GM18517 (cell line): ENCODE data around the gene ZNF600.
"Not testable (repeated sequence)": the region's sequence is repeated elsewhere in the genome, so short reads cannot be mapped to it uniquely, and the experiment has no call there.

Source experiments
- ATAC-seq: cut with Tn5 transposase; IDR thresholded peaks from one replicate; pipeline ENCODE4 v1.9.1; 2021; ENCODE audit warnings: mild to moderate bottlenecking, moderate library complexity; ENCODE audit not compliant: unreplicated experiment

Gene ZNF600

DNA sequence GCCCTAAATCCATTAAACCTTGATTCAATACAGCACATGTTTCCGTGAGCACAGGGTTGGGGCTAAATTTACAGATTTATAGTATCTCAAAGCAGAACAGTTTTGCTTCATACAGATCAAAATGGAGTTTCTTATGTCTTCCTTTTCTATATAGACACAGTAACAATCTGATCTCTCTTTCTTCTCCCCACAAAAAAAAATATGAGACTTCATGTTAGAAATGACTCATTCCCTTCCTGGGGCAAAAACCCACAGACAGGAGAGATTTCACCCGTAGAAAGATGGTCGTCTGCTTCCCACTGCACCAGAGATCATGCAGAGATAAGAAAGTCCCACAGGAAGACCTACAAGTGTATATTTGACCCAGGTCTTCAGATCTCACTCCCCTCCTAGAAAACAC, 44.1 kb downstream of the ZNF600 start:
- ATAC-seq = no peak

DNA sequence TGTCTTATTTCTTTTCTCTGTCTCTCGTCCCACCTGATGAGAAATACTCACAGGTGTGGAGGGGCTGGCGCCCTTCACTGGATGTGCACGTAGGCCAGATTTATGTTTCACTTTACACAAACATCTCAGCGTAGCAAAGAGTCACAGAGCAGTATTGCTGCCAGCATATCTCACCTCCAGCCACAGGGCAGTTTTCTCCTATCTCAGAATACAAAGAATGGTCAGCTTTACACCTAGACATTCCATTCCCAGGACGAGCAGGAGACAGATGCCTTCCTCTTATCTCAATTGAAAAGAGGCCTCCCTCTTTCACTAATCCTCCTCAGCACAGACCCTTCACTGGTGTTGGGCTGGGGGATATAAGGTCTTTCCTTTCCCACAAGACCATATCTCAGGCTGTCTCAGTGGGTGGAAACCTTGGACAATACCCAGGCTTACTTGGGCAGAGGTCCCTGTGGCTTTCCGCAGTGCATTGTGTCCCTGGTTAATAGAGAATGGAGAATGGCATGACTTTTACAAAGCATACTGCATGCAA, 44.6 kb downstream of the ZNF600 start:
- ATAC-seq = no peak

DNA sequence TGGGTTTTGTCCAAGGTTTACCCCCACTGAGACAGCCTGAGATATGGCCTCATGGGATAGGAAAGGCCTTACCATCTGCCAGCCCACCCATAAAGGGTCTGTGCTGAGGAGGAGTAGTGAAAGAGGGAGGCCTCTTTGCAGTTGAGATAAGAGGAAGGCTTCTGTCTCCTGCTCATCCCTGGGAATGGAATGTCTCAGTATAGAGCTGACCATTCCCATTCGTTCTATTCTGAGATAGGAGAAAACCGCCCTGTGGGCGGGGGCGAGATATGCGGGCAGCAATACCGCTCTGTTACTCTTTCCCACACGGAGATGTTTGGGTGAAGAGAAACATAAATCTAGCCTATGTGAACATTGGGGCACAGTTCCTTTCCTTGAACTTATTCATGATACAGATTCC, 45.2 kb downstream of the ZNF600 start:
- ATAC-seq = not testable (repeated sequence)

DNA sequence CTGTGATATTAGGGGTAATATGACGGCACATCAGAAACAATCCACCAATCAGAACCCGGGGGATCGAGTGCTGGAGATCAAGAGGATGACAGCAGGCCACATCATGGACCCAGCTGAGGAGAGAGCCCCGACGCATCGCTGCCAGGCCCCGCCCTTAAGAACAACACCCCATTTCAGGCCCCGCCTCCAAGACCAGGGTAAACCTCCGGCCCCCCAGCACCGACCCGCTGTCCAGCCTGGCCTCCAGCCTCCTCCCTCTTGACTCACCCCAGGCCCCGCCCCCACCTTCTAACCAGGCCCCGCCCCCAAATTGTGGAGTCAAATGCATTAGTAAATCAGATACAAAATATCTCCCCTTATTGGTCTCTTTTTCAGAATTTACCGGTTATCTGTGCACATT, 47.0 kb downstream of the ZNF600 start:
- ATAC-seq = no peak

DNA sequence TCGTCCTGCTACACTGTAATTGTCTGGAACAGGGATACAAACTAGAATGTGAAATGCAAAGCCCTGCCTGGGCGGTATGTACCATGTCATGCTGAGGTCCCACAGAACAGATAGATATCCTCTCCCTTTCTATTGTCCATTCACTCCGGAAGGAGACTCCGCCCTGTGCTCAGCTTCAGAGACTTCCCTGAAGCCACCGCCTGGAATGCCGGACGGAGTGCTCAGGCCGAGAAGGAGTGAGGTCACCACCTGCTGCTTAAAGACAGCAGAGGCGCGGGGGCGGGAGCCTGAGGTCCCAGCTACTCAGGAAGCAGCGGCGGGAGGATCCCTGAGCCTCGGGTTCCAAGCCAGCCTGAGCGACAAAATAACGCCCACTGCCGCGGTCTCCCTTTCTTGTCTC, 50.9 kb downstream of the ZNF600 start:
- ATAC-seq = no peak

DNA sequence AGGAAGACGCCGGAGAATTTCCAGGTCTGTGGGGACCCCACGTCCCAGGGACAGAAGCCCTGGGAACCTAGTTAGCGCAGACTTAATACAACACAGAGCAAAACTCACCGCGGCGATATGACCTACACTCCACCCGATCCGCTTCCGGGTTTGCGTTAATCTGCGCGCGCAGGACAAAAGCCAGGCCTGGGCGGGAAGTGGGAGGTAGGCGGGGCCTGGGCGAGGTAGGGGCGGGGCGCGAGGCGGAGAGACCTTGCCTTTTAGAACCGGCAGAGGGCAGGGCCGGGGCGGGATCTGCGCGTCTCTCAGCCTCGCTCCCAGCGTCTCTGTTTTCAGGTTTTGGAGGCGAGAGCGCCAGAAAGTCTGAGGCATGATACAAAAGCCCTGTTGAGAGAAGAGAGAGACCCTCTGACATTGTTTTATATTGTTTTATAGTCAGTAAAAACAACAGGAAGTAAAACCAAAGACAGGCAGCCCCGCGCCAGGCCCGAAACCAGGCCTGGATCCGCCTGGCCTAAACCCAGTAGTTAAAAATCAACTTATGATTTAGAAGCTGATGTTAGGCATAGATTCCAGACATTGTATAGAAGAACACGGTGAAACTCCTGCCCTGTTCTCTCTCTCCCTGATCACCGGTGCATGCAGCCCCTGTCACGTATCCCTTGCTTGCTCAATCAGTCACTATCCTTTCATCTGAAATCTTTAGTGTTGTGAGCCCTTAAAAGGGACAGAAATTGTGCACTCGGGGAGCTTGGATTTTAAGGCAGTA, 51.5 kb downstream of the ZNF600 start, which contains the start of gene ZNF611:
Gene ZNF611 (minus strand): TSS at position 152 of the 769 bp plus-strand sequence. CDS start 19,150 bp downstream, outside the sequence.
- ATAC-seq = peak; percentile 81

DNA sequence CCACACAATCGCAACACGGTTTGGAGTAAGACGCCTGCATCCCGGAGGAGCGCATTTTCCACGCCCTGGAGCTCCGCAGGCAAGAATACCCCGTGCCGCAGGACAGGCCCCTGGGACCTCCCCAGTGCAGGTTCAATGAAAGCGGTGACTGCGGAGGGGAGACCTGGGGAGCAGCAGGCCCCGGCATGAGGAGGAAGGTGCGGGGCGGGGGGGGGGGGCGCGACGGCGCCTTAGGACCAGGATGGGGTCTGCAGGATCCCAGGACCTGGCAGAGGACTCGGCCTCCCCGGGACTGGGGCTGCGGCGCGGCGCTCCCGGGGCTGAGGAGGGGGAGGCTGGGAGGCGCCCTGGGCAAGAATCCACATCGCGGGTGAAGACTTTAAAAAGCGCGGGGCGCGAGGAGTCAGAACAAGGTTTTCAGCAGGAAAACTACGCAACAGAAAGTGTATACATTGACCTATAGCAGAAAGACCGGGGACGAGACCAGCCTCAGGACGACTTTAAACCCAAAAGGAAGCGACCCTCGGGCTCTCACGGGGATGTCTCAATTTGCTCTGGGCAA, 52.2 kb downstream of the ZNF600 start:
- peak; percentile 41 for ATAC-seq

DNA sequence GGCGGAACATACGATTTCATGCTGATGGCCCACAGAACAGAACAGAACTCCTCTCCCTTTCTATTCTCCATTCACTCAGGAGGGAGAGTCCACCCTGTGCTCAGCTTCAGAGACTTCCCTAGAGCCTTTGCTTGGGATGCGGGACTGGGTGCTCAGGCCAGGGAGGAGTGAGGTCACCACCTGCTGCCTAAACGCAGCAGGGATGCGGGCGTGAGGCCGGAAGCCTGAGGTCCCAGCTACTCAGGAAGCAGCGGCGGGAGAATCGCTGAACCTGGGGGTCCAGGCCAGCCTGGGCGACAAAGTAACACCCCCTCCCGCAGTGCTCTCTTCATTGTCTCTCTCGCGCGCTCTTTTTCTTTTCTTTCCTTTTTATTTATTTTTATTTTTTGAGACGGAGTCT, 60.5 kb downstream of the ZNF600 start:
- not testable (repeated sequence) for ATAC-seq

DNA sequence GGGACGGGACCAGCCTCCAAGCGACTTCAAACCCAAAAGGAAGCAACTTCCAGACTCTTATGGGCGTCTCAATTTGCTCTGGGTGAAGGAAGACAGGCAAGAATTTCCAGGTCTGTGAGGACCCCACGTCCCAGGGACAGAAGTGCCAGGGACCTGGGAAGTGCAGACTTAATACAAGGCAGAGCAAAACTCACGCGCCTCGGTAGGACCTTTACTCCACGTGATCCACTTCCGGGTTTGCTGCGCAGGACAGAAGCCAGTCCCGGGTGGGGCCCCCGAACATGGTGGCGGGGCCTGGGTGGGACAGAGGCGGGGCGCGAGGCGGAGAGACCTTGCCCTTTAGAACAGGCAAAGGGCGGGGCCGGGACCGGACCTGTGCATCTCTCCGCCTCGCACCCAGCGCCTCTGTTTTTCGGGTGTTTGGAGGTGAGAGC, 61.0 kb downstream of the ZNF600 start:
- no peak for ATAC-seq

DNA sequence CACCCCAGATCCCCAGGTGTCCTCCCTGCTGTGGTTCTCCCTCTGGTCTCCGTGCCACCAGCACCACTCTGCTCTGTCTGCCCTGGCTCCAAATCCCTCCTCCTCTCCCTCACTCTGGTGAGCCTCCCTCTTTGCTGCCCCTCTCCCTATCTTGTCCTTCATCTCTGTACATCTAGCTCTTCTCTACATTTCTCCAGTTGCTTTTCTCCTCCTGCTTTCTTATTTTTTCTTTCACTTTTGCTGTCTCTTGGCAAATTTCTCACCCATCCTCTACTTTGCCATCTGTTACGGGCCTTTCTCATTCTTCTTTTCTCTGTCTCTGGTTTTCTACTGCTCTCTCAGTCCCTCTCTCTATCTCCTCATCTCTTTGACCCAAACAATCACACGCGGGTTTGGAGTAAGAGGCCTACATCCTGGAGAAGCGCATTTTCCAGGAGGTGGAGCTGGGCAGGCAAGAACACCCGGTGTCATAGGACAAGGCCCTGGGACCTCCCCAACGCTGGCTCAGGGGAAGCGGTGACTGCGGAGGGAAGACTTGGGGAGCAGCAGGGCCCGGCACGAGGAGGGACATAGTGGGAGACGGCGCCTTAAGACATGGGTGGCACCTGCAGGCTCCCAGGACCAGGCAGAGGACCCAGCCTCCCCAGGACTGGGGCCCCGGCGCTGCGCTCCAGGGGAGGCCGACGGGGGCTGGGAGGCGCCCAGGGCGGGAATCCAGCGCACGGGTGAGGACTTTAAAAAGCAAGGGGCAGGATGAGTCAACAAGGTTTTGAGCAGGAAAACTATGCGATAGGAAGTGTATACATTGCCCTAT, 61.7 kb downstream of the ZNF600 start:
- no peak for ATAC-seq

DNA sequence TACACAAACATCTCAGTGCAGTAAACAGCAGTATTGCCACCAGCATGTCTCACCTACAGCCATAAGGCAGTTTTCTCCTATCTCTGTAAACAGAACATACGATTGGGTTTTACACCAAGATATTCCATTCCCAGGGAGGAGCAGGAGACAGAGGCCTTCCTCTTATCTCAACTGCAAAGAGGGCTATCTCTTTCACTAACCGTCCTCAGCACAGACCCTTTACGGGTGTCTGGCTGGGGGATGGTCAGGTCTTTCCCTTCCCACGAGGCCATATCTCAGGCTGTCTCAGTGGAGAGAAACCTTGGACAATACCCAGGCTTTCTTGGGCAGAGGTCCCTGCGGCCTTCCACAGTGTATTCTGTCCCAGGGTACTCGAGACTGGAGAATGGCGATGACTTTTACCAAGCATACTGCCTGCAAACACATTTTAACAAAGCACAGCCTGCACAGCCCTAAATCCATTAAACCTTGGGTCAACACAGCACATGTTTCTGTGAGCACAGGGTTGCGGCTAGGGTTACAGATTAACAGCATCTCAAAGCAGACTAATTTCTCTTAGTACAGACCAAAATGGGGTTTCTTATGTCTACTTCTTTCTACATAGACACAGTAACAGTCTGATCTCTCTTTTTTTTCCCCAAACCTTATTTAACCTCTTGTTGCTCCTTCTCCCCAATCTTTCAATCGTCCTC, 62.5 kb downstream of the ZNF600 start:
- ATAC-seq = not testable (repeated sequence)

DNA sequence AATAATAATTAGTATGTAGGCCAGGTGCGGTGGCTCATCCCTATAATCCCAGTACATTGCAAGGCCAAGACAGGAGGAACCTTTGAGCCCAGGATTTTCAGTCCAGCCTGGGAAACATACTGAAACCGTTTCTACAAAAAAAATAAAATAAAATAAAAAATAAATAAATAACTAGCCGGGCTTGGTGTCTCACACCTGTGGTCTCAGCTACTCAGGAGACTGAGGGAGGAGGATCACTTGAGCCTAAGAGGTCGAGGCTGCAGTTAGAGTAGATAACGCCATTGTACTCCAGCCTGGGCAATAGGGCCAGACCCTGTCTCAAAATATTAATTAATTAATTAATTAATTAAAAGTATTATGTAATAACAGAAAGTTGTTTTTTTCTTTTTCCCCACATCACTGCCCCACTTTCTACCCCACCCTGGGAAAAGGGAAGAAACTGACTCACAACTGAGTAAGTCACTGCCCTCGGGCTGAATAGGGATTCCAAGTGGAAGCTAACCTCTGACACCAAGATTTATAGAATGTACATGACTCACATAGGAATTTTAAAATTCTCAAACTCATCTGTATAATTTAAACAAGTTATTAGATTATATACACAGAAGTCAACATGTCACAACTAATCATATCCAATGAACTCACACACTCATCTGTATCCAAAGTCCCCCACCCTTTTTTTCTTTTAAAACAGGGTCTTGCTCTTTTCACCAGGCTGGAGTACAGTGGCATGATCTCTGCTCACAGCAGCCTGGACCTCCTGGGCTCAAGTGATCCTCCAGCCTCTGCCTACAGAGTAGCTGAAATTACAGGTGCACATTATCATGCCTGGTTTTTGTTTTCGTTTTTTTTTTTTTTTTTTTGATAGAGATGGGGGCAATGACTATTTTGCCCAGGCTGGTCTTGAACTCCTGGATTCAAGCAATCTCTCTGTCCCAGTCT, 64.3 kb downstream of the ZNF600 start:
- no peak for ATAC-seq

DNA sequence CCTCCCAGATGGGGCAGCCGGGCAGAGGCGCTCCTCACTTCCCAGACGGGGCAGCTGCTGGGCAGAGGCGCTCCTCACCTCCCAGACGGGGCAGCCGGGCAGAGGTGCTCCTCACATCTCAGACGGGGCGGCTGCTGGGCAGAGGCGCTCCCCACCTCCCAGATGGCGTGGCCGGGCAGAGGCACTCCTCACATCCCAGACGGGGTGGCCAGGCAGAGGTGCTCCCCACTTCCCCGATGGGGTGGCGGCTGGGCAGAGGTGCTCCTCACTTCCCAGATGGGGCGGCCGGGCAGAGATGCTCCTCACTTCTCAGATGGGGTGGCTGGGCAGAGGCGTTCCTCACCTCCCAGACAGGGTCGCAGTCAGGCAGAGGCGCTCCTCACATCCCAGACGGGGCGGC, 66.0 kb downstream of the ZNF600 start:
- not testable (repeated sequence) for ATAC-seq

DNA sequence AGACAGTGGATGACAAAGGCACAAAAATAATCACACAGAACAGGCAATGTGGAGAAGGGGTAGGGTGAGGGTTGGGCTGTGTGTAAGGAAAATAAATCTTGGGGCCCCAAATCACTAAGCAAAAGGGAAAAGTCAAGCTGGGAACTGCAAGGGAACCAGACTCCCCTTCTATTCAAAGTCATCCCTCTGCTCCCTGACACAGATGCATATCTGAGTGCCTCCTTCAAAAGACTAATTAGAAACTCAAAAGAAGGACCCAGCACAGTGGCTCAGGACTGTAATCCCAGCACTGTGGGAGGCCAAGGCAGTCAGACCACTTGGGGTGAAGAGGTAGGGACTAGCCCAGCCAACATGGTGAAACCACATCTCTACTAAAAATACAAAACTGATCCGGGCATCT, 70.1 kb downstream of the ZNF600 start:
- no peak for ATAC-seq

DNA sequence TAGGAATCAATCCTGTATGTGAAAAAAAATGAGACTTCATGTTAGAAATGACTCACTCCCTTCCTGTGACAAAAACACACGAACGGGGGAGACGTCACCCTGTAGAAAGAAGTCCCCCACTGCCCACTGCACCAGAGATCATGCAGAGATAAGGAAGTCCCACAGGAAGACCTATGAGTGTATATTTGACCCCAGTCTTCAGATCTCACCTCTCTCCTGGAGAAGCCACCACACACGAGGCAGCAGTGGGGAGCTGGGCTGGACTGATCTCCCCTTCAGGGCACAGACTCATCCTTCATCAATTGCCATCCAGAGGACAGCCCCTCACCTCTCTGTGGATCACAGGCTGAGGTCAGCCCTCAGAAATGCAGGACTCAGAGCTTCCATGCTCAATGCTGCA, 70.7 kb downstream of the ZNF600 start:
- ATAC-seq = not testable (repeated sequence)

DNA sequence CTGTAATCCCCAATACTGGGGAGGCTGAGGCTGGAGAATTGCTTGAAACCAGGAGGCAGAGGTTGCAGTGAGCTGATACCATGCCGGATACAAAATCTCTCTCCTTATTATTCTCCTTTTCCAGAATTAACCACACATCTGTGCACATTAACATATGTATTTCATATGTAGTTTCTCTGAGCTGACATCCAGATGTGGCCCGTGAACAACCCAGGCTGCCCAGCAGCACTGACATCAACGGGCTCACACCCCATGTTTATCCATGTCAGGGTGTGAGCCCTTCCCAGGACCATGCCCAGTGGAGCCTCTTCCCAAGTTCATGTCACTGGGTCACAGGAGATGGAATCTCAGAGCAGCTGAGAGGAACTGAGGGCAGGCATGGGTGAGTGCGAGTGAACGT, 71.3 kb downstream of the ZNF600 start:
- ATAC-seq = not testable (repeated sequence)
